Aorta (tissue), 5 donors: ENCODE results near the gene RRN3. TPM values are rescaled to one million over a fixed set of nuclear protein-coding genes. Genes with fewer than 3 reads are reported as not detected.
"Not testable (repeated sequence)": the region's sequence is repeated elsewhere in the genome, so short reads cannot be mapped to it uniquely, and the experiment has no call there.

Source experiments
- ATAC-seq: fragments of 200-7000 bp; cut with Tn5 transposase; one replicate; pipeline ENCODE4 v1.9.1; 2022; ENCODE audit warnings: moderate library complexity; ENCODE audit not compliant: low FRiP score
- DNase-seq, 2 donors: peaks; one replicate each; pipeline ENCODE4 v3.0.0-alpha.2; 2020
- H3K27ac ChIP-seq, 2 donors: one replicate each; pipeline ENCODE4 v1.5.1; 2013; ENCODE audit warnings: low read length in 2 of 2, mild to moderate bottlenecking in 2 of 2, moderate library complexity in 2 of 2, control low read depth in 1 of 2, inconsistent platforms in 1 of 2, low read depth in 1 of 2
- H3K27me3 ChIP-seq, 2 donors: one replicate each; pipeline ENCODE4 v1.6.1; 2013; ENCODE audit warnings: control low read depth in 1 of 2, low read length in 1 of 2, mild to moderate bottlenecking in 1 of 2, moderate library complexity in 1 of 2; ENCODE audit not compliant: insufficient read depth in 2 of 2, control insufficient read depth in 1 of 2
- H3K36me3 ChIP-seq, 2 donors: one replicate each; pipeline ENCODE4 v1.6.1; 2013; ENCODE audit warnings: control low read depth in 1 of 2, low read length in 1 of 2, mild to moderate bottlenecking in 1 of 2; ENCODE audit not compliant: insufficient read depth in 2 of 2, control insufficient read depth in 1 of 2
- H3K4me1 ChIP-seq, 2 donors: one replicate each; pipeline ENCODE4 v1.6.1; 2013; ENCODE audit warnings: low read length in 2 of 2, control low read depth in 1 of 2, mild to moderate bottlenecking in 1 of 2, moderate library complexity in 1 of 2; ENCODE audit not compliant: insufficient read depth in 2 of 2, control insufficient read depth in 1 of 2
- H3K4me3 ChIP-seq, 2 donors: one replicate each; pipeline ENCODE4 v1.5.1; 2013; ENCODE audit warnings: low read length in 2 of 2, control low read depth in 1 of 2, mild to moderate bottlenecking in 1 of 2
- H3K9me3 ChIP-seq: one replicate; pipeline ENCODE4 v1.6.1; 2013; ENCODE audit warnings: mild to moderate bottlenecking, low read length; ENCODE audit not compliant: control insufficient read depth
- WGBS, 2 donors: extraction: QIAGEN DNeasy Blood & Tissue Kit; methylation state at CpG; one replicate each; pipeline ENCODE4 v1.1.7; 2013; 5-methylcytosine and 5-hydroxymethylcytosine counted together
- intact Hi-C, 2 donors: fragments of 100-400 bp; cut with DNase I; formaldehyde crosslinking; loops; one replicate each; pipeline versions ENCODE4 v1.14.2 to v1.15.0; 2022
- polyA plus RNA-seq, 2 donors: library from polyadenylated mRNA; stranded (reverse); fragments of 200-250 nt; gene quantifications; one replicate each; pipeline ENCODE4 v1.2.3, GENCODE V29; 2013
- total RNA-seq, 2 donors: library from RNA; stranded (reverse); fragmentation: NEBNext Ultra II Directional; extraction: Animal tissue kit (Norgen Biotek cat#: 25700); gene quantifications; one replicate each; pipeline ENCODE4 v1.2.1, GENCODE V29; 2021
- donor health status: healthy with polysubstance abuse.
- donor health status: Bipolar disorder and iron deficiency.
- donor health status: DM: no; HTN: no; CAD: no.
- donor health status: DM: no; HTN: no; CAD: no.
- donor health status: DM: yes; HTN: yes; CAD: no.

Gene RRN3
- total and polyA plus RNA-seq, 4 donors, result 9.4 to 22.9 (median 15.4) TPM

DNA sequence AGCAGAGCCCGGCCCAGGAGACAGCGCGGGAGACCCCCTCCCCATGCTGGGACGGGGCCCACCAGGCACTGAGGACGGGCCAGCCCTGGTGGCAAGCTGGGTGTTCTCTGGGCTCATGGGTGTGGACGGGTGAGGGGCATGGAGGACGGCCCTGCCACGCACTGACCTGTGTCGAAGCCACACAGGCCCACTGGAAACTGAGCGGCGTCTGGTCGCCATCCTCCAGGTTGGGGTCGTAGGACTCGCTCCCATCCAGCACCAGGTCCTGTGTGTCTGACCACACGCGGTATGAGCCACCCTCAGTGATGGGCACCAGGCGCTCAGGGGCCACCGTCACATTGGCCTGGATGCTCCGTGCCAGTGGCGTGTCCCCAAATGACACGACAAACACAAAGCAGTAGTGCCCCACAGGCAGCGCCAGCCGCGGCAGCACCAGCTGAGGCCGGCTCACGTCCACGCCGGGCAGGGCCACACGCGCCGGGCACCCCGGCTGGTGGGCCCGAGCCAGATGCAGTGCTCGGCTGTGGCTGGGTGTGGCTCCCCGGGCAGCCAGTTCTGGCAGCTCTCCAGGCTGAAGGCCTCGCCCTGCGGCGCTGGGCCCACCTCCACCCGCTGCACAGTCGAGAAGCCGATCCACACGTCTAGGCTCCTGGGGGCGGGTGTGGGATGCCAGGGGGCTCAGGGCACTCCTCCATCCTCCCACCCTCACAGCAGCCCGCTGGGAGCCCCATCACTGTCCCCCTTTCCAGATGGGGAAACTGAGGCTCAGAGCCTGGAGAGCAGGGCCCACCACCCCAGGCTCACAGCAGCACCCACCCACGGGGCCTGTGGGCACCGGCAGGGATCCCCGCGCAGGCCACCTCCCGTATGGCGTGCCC, 41.6 kb upstream of the RRN3 start:
- DNase-seq (peak; percentile 39 to 64), ATAC-seq (peak; percentile 71)
- intact Hi-C loops, H3K36me3 ChIP-seq, H3K4me3 ChIP-seq, H3K9me3 ChIP-seq, H3K27me3 ChIP-seq, H3K4me1 ChIP-seq, H3K27ac ChIP-seq: not testable (repeated sequence)
- 82 to 84% methylated on average over 22 to 44 of the region's 50 CpGs for WGBS, 2 donors

DNA sequence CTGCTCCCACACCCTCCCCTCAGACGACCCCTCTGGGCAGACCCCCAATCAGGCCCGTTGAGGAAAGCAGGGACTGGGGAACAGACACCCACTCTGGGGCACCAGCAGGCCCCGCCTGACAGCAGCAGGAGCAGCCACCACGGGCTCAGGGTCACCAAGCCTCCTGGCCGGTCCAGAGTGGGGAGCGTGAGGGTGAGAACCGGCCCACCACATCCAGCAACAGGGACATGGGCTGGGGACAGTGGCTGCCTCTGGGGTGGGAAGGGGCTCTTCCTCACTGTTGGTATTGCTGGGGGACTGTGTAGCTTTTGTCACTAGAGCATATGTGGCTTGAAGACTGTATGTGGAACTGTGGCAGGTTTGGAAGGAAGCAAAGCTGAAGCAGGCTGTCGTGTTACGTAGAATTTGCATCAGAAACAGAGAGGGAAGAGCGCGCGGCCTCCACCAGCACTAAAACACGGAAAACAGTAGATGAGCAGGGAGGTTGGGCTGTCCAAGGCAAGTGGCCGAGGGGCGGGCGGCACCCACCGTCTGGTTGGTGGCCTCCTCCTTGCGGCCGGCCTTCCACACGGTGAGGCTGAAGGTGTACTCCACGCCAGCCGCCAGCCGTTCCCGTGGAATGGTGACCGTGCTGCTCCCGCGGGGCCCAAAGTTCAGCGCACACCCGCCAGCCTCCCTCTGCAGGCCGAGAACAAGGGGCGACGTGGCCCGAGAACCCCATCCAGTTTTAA, 40.8 kb upstream of the RRN3 start:
- intact Hi-C loops, H3K4me3 ChIP-seq, H3K9me3 ChIP-seq, H3K27ac ChIP-seq, H3K4me1 ChIP-seq, H3K27me3 ChIP-seq, H3K36me3 ChIP-seq: not testable (repeated sequence)
- ATAC-seq (peak; percentile 41), DNase-seq (peak in 1 of 2 donors; percentile 12)
- 87 to 95% methylated on average over 8 to 25 of the region's 33 CpGs for WGBS, 2 donors

- H3K4me1 ChIP-seq, H3K27ac ChIP-seq, H3K27me3 ChIP-seq, ATAC-seq, H3K4me3 ChIP-seq, intact Hi-C loops, H3K9me3 ChIP-seq, H3K36me3 ChIP-seq: not testable (repeated sequence)
- peak in 1 of 2 donors; percentile 20 for DNase-seq
- 90 to 93% methylated on average over 8 to 21 of the region's 31 CpGs for whole genome bisulfite sequencing, 2 donors
These were observed 39.5 kb upstream of the RRN3 start for GRCh38 chr16:15133554-15133953.

GRCh38 chr16:15132719-15133428, 38.8 kb upstream of the RRN3 start:
- H3K9me3 ChIP-seq, ATAC-seq, H3K27ac ChIP-seq, H3K27me3 ChIP-seq, intact Hi-C loops, H3K4me3 ChIP-seq, H3K4me1 ChIP-seq, H3K36me3 ChIP-seq: not testable (repeated sequence)
- WGBS, 2 donors, result 93 to 95% methylated on average over 23 to 33 of the region's 41 CpGs
- peak; percentile 34 to 46 for DNase-seq

DNA sequence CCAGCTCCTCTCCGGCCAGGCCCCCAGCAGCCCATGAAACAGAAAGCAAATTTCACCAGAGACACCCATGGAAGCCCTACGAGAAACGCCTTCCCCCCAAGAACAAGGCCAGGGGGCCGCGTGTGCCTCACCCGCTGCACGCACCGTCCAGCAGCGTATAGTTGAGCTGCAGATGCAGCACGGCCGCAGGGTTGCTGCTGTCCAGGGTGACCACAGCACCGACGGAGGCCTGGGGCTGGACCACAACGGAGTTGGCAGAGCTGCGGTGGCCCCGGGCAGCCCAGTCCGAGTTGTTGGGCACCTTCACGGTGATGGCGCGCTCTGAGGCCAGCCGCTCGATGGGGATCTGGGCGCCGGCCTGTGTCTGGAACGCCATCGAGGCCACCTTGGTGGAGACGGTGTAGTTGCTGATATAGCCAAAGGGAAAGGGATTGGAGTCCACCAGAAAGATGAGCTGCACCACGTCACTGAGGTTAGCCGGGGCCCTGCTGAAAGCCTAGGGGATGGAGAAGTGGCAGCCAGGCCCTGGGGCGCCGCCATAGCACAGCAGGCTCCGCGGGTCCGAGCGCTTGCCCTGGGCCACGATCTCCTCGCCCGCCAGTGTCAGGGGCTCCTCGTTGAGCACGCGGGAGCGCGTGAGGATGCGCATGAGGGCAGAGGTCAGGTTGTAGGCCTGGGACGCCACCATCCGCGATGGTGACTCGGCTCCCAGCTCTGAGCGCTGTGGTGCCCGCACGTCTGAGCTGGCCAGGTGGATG, 37.0 kb upstream of the RRN3 start:
- H3K4me1 ChIP-seq, H3K27me3 ChIP-seq, H3K4me3 ChIP-seq, ATAC-seq, H3K9me3 ChIP-seq, H3K36me3 ChIP-seq, H3K27ac ChIP-seq, intact Hi-C loops: not testable (repeated sequence)
- WGBS, 2 donors, result 92% methylated on average over 34 to 46 of the region's 51 CpGs
- DNase-seq, result peak in 1 of 2 donors; percentile 28

DNA sequence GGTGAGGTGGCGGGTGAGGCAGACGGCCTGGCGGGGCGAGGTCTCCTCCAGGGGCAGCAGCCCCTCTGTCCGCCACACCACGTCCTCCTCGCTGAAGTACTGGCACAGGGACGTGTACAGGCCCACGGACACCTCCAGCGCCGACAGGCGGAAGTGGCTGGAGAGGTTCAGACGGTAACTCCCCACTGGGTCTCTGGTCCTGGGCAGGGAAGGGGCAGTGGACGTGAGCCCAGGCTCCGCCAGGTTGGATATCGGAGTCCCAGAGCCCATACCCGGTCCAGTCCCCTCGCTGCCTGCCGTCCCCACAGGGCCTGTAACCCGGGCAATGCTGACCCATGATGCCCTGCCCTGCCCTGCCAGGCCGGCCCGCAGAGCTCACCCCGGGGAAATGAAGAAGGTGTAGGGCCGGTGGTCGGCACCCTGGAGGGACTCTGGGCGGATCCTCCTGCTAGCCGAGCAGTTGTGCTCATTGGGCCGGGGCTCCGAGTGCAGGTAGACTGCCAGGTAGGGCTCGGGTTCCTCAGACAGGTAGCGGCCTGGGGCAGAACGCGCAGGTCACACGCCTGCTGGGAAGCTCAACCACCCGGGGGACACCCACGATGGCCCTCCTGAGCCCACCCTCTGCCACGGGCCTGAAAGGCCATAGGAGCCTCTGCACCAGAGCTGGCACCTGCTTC, 36.3 kb upstream of the RRN3 start:
- H3K4me1 ChIP-seq, H3K9me3 ChIP-seq, ATAC-seq, H3K36me3 ChIP-seq, intact Hi-C loops, H3K27me3 ChIP-seq, H3K27ac ChIP-seq, H3K4me3 ChIP-seq: not testable (repeated sequence)
- WGBS, 2 donors, result 93 to 94% methylated on average over 19 to 33 of the region's 37 CpGs
- peak; percentile 31 to 58 for DNase-seq

- intact Hi-C loops, H3K27me3 ChIP-seq, H3K4me3 ChIP-seq, H3K9me3 ChIP-seq, H3K27ac ChIP-seq, H3K36me3 ChIP-seq, ATAC-seq, H3K4me1 ChIP-seq: not testable (repeated sequence)
- WGBS, 2 donors, result 94 to 95% methylated on average over 24 to 35 of the region's 48 CpGs
- DNase-seq, result peak in 1 of 2 donors; percentile 61
These were observed 33.8 kb upstream of the RRN3 start for GRCh38 chr16:15127641-15128425.
